HG03469 (cell line): Measurements from ENCODE around the gene DOCK7.
"Not testable (repeated sequence)": the region's sequence is repeated elsewhere in the genome, so short reads cannot be mapped to it uniquely, and the experiment has no call there.

ENCODE experiments used
- ATAC-seq: cut with Tn5 transposase; IDR thresholded peaks from one replicate; pipeline ENCODE4 v1.9.1; 2021; ENCODE audit warnings: mild to moderate bottlenecking, moderate library complexity, moderate number of reproducible peaks; ENCODE audit not compliant: unreplicated experiment

The DOCK7 gene

GRCh38 chr1:62693123-62693522 is 4.9 kb upstream of the DOCK7 start:
- no peak for ATAC-seq

GRCh38 chr1:62691062-62691844 is 3.1 kb upstream of the DOCK7 start:
- ATAC-seq: no peak

- ATAC-seq: no peak
Observed at GRCh38 chr1:62689524-62689923, 1.3 kb upstream of the DOCK7 start.

DNA sequence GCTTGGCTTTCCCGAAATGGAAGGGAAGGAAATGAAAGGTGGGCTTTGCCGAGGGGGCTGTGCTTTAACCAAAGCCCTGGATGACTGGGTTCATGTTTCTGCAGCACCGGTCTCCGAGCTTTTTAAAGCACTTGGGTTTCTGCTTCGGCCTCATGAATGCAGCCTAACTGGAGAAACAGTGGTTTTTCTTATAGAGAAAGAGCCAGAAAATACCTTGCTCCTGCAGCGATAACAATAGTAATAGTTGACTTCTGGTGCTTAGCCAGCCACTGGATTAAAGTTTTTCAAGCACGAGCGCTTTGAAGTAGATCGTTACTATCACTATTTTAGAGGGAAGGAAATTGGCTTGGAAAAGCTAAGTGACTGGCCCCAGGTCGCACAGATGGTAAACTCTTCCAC is 500 bp upstream of the DOCK7 start:
- no peak for ATAC-seq

DNA sequence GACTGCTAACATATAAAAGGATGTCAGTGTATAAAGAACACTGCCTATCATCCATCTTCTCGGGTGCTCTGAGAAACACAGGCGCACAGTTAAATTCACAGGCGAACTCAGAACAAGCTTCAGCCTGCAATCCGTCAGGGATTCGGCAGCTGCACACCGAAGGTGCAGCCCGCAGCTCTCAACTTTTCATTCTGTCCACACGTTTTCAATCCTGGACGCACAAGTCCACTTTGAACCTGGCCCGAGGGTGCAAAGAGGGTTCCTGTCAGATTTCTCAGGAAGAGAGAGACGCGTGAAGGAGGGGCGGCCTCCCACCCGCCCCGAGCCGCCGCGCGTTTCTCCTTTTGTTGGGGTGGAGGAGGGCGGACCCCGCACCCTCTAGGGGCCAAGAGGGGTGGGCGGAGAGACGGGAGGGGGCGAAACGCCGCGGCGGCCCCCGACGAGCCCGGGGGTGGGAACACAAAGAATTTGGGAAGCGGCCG is 724 bp downstream of the DOCK7 start:
- ATAC-seq: peak; percentile 2

- ATAC-seq: no peak
Observed at GRCh38 chr1:62686822-62687221, 1.4 kb downstream of the DOCK7 start.

GRCh38 chr1:62685431-62685859 is 2.7 kb downstream of the DOCK7 start:
- ATAC-seq: no peak

GRCh38 chr1:62682531-62682930 is 5.7 kb downstream of the DOCK7 start:
- no peak for ATAC-seq

DNA sequence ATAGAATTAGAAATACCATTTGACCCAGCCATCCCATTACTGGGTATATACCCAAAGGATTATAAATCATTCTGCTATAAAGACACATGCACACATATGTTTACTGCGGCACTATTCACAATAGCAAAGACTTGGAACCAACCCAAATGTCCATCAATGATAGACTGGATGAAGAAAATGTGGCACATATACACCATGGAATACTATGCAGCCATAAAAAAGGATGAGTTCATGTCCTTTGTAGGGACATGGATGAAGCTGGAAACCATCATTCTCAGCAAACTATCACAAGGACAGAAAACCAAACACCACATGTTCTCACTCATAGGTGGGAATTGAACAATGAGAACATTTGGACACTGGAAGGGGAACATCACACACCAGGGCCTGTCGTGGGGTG is 7.2 kb downstream of the DOCK7 start:
- not testable (repeated sequence) for ATAC-seq

DNA sequence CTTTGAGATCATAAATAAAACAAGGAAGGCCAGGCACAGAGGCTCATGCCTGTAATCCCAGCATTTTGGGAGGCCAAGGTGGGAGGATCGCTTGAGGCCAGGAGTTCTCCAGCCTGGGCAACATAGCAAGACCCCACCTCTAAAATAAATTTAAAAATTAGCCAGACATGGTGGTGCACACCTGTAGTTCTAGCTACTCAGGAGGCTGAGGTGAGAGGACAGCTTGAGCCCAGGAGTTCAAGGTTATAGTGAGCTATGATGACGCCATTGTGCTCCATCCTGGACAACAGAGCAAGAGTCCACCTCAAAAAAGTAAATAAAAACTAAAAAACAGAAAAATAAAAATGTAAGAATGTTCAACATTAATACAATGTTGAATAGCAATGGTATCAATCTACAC is 10.4 kb downstream of the DOCK7 start:
- ATAC-seq: not testable (repeated sequence)

- no peak for ATAC-seq
Observed at GRCh38 chr1:62676611-62677356, 11.4 kb downstream of the DOCK7 start.

GRCh38 chr1:62673629-62674028 is 14.6 kb downstream of the DOCK7 start:
- ATAC-seq: no peak

GRCh38 chr1:62672029-62672428 is 16.2 kb downstream of the DOCK7 start:
- no peak for ATAC-seq

- ATAC-seq: no peak
Observed at GRCh38 chr1:62654744-62655143, 33.4 kb downstream of the DOCK7 start.

DNA sequence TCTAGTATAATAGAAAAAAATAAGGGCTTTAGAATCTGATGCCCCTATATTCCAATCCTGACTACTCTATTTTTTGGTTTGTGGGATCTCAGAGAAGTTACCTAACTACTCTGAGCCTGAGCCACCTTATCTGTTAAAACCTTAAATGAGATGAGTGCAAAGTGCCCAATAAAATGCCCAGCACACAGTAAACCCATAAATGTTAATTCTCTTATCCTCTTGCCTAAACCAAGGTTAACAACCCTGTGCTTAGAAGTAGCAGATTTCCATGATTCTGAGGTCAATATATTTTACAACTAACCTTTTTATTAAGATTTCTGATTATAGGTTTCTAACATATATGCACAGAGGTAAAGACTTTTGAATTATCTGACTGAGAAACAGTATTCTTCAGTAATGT is 35.8 kb downstream of the DOCK7 start:
- ATAC-seq: no peak

DNA sequence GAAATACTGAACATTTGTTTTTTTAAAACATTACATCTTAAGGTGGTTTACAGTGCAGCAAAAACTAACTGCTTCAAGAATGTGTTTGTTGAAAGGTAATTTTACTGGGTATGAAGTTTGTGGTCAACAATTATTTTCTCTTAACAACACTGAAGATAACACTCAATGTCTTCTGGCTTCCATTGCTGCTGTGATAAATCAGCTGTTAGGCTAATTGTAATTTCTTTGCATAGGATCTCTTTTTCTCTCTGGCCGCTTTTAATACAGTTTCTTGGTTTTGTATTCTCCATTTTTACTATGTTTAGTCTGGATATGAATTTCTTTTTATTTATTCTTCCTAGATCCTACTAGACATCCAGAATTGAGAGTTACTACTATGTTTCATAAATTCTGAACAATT is 44.9 kb downstream of the DOCK7 start:
- no peak for ATAC-seq

DNA sequence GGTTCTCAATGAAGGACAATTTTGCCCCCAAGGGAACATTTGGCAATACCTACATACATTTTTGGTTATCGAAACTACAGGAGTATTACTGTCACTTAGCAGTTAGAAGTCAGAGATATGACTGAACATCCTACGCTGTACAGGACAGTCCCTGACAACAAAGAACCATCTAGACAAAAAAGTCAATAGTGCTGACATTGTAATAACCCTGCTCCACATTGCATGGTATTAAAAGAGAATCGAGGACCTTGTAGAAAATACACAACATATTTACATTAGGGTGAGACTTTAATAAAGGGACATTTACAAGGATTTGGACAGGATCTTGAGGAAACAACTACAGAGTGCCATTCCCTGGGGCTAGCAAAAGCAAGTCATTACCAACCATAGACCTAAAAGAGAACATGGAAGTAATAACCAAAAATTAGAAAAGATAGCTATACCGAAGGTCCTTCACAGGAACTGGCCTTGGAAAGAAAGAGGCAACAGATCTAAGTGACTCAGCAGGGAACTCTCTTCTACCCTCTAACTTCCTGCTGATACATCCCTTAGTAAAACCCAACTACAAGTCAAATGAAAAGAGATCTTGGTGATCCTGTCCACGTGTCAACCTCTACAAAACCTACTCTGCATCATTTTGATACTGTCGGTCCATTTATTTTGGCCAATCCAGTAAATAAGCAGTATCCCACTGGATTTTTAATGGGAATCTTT is 50.6 kb downstream of the DOCK7 start:
- ATAC-seq: no peak

DNA sequence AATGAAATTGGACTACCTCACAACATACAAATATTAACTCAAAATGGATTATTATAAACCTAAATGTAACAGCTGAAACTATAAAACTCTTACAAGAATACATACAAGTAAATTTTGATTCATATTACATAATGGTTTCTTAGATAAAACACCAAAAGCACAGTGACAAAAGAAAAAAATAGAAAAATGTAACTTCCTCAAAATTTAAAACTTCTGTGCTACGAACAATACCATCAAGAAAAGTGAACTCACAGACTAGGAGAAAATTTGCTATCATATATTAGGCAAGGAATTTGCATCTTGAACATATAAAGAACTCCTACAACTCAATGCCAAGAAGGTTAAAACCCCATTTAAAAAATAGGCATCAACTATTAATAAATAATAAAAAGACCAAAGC is 59.7 kb downstream of the DOCK7 start:
- ATAC-seq: no peak

GRCh38 chr1:62625415-62625814 is 62.8 kb downstream of the DOCK7 start:
- peak; percentile 56 for ATAC-seq

DNA sequence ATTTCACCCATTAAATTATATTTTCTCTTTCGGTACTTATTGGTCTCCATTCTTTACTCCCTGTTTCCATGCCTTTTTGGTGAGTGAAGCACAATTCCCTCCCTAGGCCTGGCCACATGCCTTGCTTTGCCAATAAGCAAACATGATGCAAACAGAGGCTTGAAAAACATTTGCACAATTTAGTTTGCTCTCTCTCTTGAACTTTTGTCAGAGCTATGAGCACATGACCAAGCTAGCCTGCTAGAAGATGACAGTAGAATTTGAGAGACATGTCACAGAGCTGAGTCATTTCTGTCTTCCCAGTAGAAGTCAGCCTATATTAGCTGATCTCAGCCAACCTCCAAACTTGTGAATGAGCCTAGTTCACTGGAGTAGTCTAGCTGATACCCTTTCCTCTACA is 66.3 kb downstream of the DOCK7 start:
- ATAC-seq: peak; percentile 89

DNA sequence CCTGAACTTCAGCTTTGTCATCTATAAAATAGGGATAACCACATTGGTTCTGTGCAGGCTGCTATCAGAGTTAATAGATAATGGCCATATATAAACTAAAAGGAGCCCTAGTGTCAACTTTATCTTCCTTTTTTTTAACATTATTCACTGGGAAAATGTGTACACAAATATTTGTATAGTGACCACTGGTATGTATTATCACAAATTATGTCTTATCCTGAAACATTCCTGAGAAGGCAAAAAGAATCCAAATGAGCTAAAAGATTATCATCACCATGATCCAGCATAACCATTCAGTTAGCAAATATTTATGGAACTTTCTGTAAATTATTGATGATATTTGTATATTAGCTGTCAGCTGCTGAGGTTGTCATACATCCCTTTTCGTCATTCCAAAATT is 74.3 kb downstream of the DOCK7 start:
- ATAC-seq: no peak

DNA sequence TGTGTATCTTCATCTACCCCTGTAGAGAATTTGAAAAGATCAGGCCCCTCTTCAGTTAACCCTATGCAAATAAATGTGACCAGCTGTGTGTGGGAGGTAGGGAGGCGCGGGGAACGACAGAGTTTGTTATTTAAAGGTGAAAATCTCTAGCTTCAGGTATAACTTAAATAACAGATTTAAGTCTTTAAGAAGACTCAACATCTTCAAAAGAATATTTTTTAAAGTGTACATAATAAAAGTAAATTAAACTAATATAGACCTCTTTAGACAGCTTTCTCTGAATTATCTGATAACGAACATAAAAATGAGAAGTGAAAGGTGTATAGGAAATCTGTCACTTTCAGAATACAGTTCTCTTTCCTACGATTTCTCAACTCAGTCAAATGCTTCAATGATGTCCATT is 74.9 kb downstream of the DOCK7 start:
- ATAC-seq: peak; percentile 77
